22Rv1 (cell line): ENCODE measurements around the gene CLASP1.

Experiments
- ZFX ChIP-seq: fragments of 450-650 bp; IDR thresholded peaks from 2 replicates; pipeline ENCODE4 v1.6.1; 2017; ENCODE audit warnings: antibody characterized with exemption, borderline replicate concordance
- TF ChIP-seq, protein P1 (sequence below): fragments of 450-650 bp; IDR thresholded peaks from 2 replicates; pipeline ENCODE4 v1.5.1; 2017; ENCODE audit warnings: mild to moderate bottlenecking

DNA sequence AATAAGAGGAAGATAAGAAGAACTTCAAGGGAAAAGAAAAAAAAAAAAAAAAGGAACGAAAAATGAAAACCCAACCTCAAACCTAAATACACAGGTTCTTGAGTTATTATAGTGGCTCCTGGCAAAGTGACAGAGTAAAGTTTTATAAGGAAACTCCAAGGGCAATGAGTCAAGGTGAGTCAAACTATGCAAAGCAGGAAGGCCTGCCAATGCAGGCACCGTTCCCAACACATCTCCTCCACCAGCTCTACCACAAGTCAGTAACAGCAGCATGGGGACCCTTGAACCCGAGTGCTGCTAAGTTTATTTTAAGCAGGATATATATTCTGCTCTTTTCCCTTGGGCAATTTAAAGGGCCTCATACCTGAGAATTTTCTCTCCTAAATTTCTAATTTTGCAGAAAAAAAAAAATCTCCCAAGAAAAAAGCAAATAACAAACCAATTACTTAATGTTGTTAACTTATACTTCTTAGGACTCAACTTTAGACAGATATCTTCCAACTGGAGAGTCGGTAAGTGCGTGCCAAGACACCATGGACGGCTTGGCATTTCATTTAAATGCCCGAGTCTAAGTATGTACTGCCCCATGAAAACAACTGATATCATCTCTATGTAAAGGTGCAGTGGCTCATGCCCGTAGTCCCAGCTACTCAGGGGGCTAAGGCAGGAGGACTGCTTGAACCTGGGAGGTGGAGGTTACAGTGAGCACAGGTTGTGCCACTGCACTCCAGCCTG is 288.5 kb downstream of the CLASP1 start:
- no peak for TF ChIP-seq ZFX
- TF ChIP-seq, protein P1, sequence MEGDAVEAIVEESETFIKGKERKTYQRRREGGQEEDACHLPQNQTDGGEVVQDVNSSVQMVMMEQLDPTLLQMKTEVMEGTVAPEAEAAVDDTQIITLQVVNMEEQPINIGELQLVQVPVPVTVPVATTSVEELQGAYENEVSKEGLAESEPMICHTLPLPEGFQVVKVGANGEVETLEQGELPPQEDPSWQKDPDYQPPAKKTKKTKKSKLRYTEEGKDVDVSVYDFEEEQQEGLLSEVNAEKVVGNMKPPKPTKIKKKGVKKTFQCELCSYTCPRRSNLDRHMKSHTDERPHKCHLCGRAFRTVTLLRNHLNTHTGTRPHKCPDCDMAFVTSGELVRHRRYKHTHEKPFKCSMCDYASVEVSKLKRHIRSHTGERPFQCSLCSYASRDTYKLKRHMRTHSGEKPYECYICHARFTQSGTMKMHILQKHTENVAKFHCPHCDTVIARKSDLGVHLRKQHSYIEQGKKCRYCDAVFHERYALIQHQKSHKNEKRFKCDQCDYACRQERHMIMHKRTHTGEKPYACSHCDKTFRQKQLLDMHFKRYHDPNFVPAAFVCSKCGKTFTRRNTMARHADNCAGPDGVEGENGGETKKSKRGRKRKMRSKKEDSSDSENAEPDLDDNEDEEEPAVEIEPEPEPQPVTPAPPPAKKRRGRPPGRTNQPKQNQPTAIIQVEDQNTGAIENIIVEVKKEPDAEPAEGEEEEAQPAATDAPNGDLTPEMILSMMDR, result no peak
